ENCODE data around the gene SUGCT. TPM values are rescaled to one million over a fixed set of nuclear protein-coding genes. Genes with fewer than 3 reads are reported as not detected.

SUGCT gene
- total and polyA plus RNA-seq, 9 of the 15 experiments (the other 6 are each of a cell fraction or from before 2014, with no cell fraction given), result 0.58 to 2.5 (median 1.4) TPM

DNA sequence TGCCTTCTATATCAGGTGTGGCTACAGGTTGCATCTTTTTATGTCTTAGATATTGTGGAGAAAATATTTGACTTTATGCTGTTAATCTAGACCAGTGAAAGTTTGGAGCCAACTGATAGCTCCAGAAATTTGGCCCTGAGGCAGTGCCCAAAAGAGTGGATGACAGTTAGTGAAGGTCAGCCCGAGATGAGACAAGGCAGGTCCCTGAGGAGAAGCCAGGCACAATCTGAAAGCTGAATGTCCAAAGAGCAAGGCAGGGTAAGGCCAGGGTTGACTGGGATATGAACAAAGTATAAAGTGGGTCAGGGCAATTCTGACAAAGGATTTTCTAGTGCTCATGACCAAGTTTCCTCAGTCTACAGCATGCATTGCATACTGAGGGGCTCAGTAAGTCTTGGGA lies 661.9 kb downstream of the SUGCT start (continued):
- TF ChIP-seq ETS1 (conservative IDR thresholded peaks at IDR 0.05; ENCODE audit: control insufficient read depth, low read depth, low read length) (no peak), MTF1 (CRISPR knock-in tag; IDR thresholded peaks at IDR 0.05; ENCODE audit: borderline replicate concordance) (no peak), SREBF1 (IDR thresholded peaks at IDR 0.05; ENCODE audit: borderline replicate concordance, low read depth, low read length) (no peak), CREB1 (IDR thresholded peaks at IDR 0.05) (no peak), CREB1 (CRISPR knock-in tag; IDR thresholded peaks at IDR 0.05) (no peak), BACH1 (tag; IDR thresholded peaks at IDR 0.05) (no peak), TOE1 (IDR thresholded peaks at IDR 0.05; ENCODE audit: borderline replicate concordance) (no peak), TOE1 (CRISPR knock-in tag; IDR thresholded peaks at IDR 0.05; ENCODE audit: borderline replicate concordance, low read depth) (no peak), ZNF586 (CRISPR knock-in tag; conservative IDR thresholded peaks at IDR 0.05) (no peak), PCBP1 (IDR thresholded peaks at IDR 0.05; ENCODE audit: low read depth, low read length, poor library complexity, severe bottlenecking) (no peak), ZNF175 (CRISPR knock-in tag; IDR thresholded peaks at IDR 0.05; ENCODE audit: low read depth) (no peak), TBP (optimal IDR thresholded peaks at IDR 0.05; ENCODE audit: low read depth, low read length) (no peak), ZEB2 (IDR thresholded peaks at IDR 0.05) (no peak)
- TF ChIP-seq, protein P1, sequence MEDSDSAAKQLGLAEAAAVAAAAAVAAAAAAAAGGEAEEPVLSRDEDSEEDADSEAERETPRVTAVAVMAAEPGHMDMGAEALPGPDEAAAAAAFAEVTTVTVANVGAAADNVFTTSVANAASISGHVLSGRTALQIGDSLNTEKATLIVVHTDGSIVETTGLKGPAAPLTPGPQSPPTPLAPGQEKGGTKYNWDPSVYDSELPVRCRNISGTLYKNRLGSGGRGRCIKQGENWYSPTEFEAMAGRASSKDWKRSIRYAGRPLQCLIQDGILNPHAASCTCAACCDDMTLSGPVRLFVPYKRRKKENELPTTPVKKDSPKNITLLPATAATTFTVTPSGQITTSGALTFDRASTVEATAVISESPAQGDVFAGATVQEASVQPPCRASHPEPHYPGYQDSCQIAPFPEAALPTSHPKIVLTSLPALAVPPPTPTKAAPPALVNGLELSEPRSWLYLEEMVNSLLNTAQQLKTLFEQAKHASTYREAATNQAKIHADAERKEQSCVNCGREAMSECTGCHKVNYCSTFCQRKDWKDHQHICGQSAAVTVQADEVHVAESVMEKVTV (CRISPR knock-in tag; IDR thresholded peaks at IDR 0.05), result no peak
- TF ChIP-seq, protein P2, sequence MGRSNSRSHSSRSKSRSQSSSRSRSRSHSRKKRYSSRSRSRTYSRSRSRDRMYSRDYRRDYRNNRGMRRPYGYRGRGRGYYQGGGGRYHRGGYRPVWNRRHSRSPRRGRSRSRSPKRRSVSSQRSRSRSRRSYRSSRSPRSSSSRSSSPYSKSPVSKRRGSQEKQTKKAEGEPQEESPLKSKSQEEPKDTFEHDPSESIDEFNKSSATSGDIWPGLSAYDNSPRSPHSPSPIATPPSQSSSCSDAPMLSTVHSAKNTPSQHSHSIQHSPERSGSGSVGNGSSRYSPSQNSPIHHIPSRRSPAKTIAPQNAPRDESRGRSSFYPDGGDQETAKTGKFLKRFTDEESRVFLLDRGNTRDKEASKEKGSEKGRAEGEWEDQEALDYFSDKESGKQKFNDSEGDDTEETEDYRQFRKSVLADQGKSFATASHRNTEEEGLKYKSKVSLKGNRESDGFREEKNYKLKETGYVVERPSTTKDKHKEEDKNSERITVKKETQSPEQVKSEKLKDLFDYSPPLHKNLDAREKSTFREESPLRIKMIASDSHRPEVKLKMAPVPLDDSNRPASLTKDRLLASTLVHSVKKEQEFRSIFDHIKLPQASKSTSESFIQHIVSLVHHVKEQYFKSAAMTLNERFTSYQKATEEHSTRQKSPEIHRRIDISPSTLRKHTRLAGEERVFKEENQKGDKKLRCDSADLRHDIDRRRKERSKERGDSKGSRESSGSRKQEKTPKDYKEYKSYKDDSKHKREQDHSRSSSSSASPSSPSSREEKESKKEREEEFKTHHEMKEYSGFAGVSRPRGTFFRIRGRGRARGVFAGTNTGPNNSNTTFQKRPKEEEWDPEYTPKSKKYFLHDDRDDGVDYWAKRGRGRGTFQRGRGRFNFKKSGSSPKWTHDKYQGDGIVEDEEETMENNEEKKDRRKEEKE (IDR thresholded peaks at IDR 0.05; ENCODE audit: borderline replicate concordance in 1 of 2, control insufficient read depth in 1 of 2, low read depth in 2 of 2, low read length in 1 of 2), result no peak

Data from K562 (cell line).